ENCODE measurements around the gene ST6GALNAC5. TPM values are rescaled to one million over a fixed set of nuclear protein-coding genes. Genes with fewer than 3 reads are reported as not detected.
"Not testable (repeated sequence)": the region's sequence is repeated elsewhere in the genome, so short reads cannot be mapped to it uniquely, and the experiment has no call there.

The ST6GALNAC5 gene
- total RNA-seq, 3 donors from 2014 or later (not counting 1 experiment from before 2014, with no cell fraction given): not detected

DNA sequence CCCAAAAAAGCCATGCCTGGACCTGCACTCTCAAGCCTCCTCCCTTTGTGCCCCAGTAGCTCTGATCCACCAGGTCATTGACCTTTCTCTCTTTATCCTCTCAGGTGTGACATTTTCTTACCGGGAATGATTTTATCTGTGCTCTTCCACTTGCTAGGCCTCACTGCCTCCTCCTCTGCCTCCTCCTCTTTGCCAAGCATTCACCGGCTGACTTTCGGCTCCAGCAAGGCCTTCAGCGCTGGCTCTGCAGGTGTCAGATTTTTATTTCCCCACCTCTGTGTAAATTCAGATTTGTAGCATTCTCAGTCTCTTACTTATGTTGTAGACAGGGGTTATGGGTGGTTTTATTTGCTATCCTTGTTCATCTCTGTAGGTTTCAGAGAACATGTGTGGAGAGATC, 91.5 kb downstream of the ST6GALNAC5 start:
- DNase-seq: no peak
- no peaks in the 10 kb centered on the region for H3K27me3 Mint-ChIP-seq (ENCODE audit: low read depth in 2 of 2)
- Histone ChIP-seq H3K9me3 (ENCODE audit: control insufficient read depth, insufficient read depth, low read length) (no peaks in the 10 kb centered on the region), H3K27me3 (ENCODE audit: control insufficient read depth, insufficient read depth, low read length) (no peaks in the 10 kb centered on the region), H3K27ac (ENCODE audit: low read length) (no peak overlapping the region), H3K36me3 (ENCODE audit: control insufficient read depth, insufficient read depth, low read length) (no peaks in the 10 kb centered on the region), H3K4me3 (ENCODE audit: low read length) (no peak overlapping the region), H3K4me1 (ENCODE audit: control insufficient read depth, insufficient read depth, low read length) (no peaks in the 10 kb centered on the region)
- intact Hi-C loops (cut with micrococcal nuclease): no loop called here
- TF ChIP-seq, protein P1, sequence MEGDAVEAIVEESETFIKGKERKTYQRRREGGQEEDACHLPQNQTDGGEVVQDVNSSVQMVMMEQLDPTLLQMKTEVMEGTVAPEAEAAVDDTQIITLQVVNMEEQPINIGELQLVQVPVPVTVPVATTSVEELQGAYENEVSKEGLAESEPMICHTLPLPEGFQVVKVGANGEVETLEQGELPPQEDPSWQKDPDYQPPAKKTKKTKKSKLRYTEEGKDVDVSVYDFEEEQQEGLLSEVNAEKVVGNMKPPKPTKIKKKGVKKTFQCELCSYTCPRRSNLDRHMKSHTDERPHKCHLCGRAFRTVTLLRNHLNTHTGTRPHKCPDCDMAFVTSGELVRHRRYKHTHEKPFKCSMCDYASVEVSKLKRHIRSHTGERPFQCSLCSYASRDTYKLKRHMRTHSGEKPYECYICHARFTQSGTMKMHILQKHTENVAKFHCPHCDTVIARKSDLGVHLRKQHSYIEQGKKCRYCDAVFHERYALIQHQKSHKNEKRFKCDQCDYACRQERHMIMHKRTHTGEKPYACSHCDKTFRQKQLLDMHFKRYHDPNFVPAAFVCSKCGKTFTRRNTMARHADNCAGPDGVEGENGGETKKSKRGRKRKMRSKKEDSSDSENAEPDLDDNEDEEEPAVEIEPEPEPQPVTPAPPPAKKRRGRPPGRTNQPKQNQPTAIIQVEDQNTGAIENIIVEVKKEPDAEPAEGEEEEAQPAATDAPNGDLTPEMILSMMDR (IDR thresholded peaks at IDR 0.05): no peak
- no peaks in the 10 kb centered on the region for H3K9me3 Mint-ChIP-seq
- ATAC-seq: no peak
- H3K4me1 Mint-ChIP-seq: no peaks in the 10 kb centered on the region
- H3K27ac Mint-ChIP-seq: no peak overlapping the region
- over 99% methylated on average over 4 of the region's 4 CpGs for WGBS (ENCODE audit: insufficient coverage)
- no peak overlapping the region for H3K4me3 Mint-ChIP-seq
- no peaks in the 10 kb centered on the region for H3K36me3 Mint-ChIP-seq

DNA sequence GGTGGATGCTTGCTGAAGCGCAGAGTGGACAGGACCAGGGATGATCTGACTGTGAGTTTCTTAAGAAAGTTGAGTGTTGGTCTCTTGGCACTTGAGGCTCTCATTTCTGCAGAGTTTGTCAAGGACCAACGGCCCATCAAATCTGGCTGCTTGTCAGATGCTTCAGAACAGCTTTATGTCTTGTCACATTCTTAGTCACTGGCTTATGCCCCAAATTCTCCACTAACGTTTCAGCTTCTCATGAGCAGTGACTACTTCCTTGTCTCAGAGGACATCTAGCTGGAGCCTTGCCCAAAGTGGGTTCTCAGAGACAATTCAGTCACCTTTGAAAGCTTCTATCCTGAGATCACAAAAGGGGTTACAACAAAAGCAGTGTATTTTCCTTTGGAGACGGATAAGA, 92.3 kb downstream of the ST6GALNAC5 start:
- Mint-ChIP-seq H3K36me3 (no peaks in the 10 kb centered on the region), H3K9me3 (no peaks in the 10 kb centered on the region), H3K27me3 (ENCODE audit: low read depth in 2 of 2) (no peaks in the 10 kb centered on the region), H3K4me1 (no peaks in the 10 kb centered on the region), H3K27ac (no peak overlapping the region), H3K4me3 (no peak overlapping the region)
- H3K9me3 ChIP-seq (ENCODE audit: control insufficient read depth, insufficient read depth, low read length): no peaks in the 10 kb centered on the region
- WGBS (ENCODE audit: insufficient coverage): 79% methylated on average over 4 of the region's 4 CpGs
- no peaks in the 10 kb centered on the region for H3K27me3 ChIP-seq (ENCODE audit: control insufficient read depth, insufficient read depth, low read length)
- no peak overlapping the region for H3K4me3 ChIP-seq (ENCODE audit: low read length)
- no peaks in the 10 kb centered on the region for H3K4me1 ChIP-seq (ENCODE audit: control insufficient read depth, insufficient read depth, low read length)
- DNase-seq (no peak), ATAC-seq (no peak)
- intact Hi-C loops (cut with micrococcal nuclease): no loop called here
- H3K36me3 ChIP-seq (ENCODE audit: control insufficient read depth, insufficient read depth, low read length): no peaks in the 10 kb centered on the region
- no peak overlapping the region for H3K27ac ChIP-seq (ENCODE audit: low read length)
- TF ChIP-seq, protein P1 (IDR thresholded peaks at IDR 0.05): no peak

DNA sequence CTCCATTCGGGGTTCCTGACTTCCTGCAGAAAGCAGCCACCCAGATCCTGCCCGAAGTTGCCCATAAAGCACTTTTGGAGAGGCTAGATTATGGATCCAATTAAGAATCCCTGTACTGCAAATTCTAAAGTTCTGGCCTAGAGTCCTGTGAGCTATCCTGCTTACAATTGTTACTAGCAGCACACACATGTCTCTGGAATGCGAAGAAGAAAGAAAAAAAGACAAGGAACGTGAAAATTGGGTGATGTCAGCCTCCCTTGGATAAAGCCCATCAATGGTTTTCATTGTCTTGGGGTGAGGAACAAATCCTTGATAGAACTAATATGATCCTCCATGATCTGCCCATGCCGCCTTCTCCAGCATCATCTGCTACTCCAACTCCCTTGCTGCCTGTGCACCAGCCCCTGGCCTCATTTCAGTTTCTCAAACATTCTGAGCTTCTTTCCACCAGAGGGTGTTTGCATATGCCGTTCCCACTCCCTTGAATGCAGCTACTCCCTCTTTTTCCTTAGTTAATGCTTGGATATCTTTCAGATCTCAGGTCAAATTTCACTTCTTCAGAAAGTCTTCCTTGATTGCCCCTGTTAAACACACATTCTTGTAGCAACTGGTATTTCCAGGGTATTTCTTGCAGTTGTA, 94.0 kb downstream of the ST6GALNAC5 start:
- Histone ChIP-seq H3K4me1 (ENCODE audit: control insufficient read depth, insufficient read depth, low read length) (no peaks in the 10 kb centered on the region), H3K4me3 (ENCODE audit: low read length) (no peak overlapping the region), H3K9me3 (ENCODE audit: control insufficient read depth, insufficient read depth, low read length) (no peaks in the 10 kb centered on the region), H3K27me3 (ENCODE audit: control insufficient read depth, insufficient read depth, low read length) (no peaks in the 10 kb centered on the region), H3K36me3 (ENCODE audit: control insufficient read depth, insufficient read depth, low read length) (no peaks in the 10 kb centered on the region), H3K27ac (ENCODE audit: low read length) (no peak overlapping the region)
- intact Hi-C loops (cut with micrococcal nuclease): no loop called here
- ATAC-seq (no peak), DNase-seq (no peak)
- H3K4me3 Mint-ChIP-seq: no peak overlapping the region
- no peaks in the 10 kb centered on the region for H3K36me3 Mint-ChIP-seq
- no peak overlapping the region for H3K27ac Mint-ChIP-seq
- no peaks in the 10 kb centered on the region for H3K4me1 Mint-ChIP-seq
- peaks cover 0 to 5% of the 10 kb centered on the region in 2 donors for H3K9me3 Mint-ChIP-seq
- H3K27me3 Mint-ChIP-seq (ENCODE audit: low read depth in 2 of 2): no peaks in the 10 kb centered on the region
- 93% methylated on average over 6 of the region's 6 CpGs for WGBS (ENCODE audit: insufficient coverage)
- TF ChIP-seq, protein P1 (IDR thresholded peaks at IDR 0.05): no peak

DNA sequence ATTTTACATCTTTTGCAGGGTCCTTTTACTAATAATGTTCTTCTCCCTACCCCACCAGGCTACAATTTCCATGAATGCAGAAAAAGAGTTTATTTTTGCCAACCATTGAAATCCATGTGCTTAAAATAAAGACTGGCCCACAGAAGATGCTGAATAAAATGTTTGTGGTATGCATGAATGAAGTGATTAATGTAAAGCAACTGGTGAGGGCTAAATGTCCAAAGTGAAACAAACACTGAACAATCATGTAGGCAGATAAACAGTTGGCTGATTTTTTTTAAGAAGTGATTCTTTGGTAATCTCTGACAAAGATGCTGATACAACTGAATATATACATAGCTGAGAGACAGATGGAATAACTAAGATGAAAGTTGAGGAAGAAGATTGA, 94.5 kb downstream of the ST6GALNAC5 start:
- Mint-ChIP-seq H3K4me3 (no peak overlapping the region), H3K36me3 (no peaks in the 10 kb centered on the region), H3K27me3 (ENCODE audit: low read depth in 2 of 2) (no peaks in the 10 kb centered on the region), H3K27ac (no peak overlapping the region), H3K9me3 (peaks cover 0 to 5% of the 10 kb centered on the region in 2 donors), H3K4me1 (no peaks in the 10 kb centered on the region)
- Histone ChIP-seq H3K9me3 (ENCODE audit: control insufficient read depth, insufficient read depth, low read length) (no peaks in the 10 kb centered on the region), H3K4me3 (ENCODE audit: low read length) (no peak overlapping the region), H3K27ac (ENCODE audit: low read length) (no peak overlapping the region), H3K36me3 (ENCODE audit: control insufficient read depth, insufficient read depth, low read length) (no peaks in the 10 kb centered on the region), H3K27me3 (ENCODE audit: control insufficient read depth, insufficient read depth, low read length) (no peaks in the 10 kb centered on the region), H3K4me1 (ENCODE audit: control insufficient read depth, insufficient read depth, low read length) (no peaks in the 10 kb centered on the region)
- intact Hi-C loops (cut with micrococcal nuclease): no loop called here
- ATAC-seq (no peak), DNase-seq (no peak)
- TF ChIP-seq, protein P1 (IDR thresholded peaks at IDR 0.05): no peak

DNA sequence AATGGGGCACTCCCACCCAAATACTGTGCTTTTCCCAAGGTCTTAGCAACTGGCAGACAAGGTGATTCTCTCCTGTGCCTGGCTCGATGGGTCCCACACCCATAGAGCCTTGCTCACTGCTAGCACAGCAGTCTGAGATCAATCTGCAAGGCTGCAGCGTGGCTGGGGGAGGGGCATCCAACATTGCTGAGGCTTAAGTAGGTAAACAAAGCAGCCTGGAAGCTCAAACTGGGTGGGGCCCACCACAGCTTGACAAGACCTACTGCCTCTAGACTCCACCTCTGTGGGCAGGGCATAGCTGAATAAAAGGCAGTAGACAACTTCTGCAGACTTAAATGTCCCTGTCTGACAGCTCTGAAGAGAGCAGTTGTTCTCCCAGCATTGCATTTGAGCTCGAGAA, 114.0 kb downstream of the ST6GALNAC5 start:
- not testable (repeated sequence) for H3K36me3 Mint-ChIP-seq

More for the DNA sequence above, 114.0 kb downstream of the ST6GALNAC5 start:
- ATAC-seq; H3K4me1 Mint-ChIP-seq; H3K27me3 Mint-ChIP-seq (ENCODE audit: low read depth in 2 of 2); H3K36me3 ChIP-seq (ENCODE audit: control insufficient read depth, insufficient read depth, low read length); H3K9me3 ChIP-seq (ENCODE audit: control insufficient read depth, insufficient read depth, low read length); H3K4me3 ChIP-seq (ENCODE audit: low read length); H3K27ac Mint-ChIP-seq; H3K4me1 ChIP-seq (ENCODE audit: control insufficient read depth, insufficient read depth, low read length); DNase-seq; H3K4me3 Mint-ChIP-seq; H3K27ac ChIP-seq (ENCODE audit: low read length); H3K27me3 ChIP-seq (ENCODE audit: control insufficient read depth, insufficient read depth, low read length); intact Hi-C loops (cut with micrococcal nuclease): not testable (repeated sequence)
- 60% methylated on average over 3 of the region's 3 CpGs for WGBS (ENCODE audit: insufficient coverage)
- H3K9me3 Mint-ChIP-seq: peaks cover 14 to 18% of the 10 kb centered on the region in 2 donors
